HG03039 (cell line): ENCODE measurements around the gene LMO2.
A peak's percentile ranks its signal among the peaks of the same experiment; 100 is the strongest.

Experiments used
- ATAC-seq: cut with Tn5 transposase; IDR thresholded peaks from one replicate; pipeline ENCODE4 v1.9.1; 2021; ENCODE audit warnings: mild to moderate bottlenecking, moderate library complexity; ENCODE audit not compliant: unreplicated experiment

The LMO2 gene

DNA sequence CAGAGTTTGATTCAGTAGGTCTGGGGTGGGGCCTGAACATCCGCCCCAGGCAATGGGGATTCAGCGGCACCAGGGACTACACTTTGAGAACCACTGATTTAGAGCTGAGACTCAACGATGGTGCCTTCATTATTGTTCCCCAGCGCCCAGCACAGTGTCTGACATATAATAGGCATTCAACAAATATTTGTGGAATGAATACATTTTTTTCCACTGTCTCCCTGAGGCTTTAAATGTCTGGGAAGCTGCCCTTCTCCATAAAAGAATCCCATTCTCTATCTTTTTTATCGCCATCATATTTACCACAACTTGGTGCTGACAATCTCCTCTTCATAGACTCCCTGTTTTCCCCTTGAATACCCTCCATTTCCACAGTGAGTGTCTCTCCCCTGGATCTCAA, 23.6 kb upstream of the LMO2 start:
- no peak for ATAC-seq

DNA sequence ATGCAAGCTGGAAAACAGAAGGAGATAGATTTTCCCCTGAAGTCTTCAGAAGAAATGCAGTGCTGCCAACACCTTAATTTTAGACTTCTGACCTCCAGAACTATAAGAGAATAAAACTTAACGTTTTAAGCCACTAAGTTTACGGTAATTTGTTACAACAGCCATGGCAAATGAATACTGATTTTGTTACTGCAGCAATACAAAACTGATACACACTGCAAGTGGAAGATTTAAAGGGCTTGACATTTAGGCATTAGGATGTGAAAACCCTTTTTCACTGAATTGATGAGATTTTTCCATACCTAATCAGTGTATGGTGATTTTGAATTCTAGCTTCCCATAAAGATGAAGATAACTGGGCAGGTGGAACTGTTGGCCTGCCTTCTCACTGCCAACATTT, 22.1 kb upstream of the LMO2 start:
- ATAC-seq = no peak

DNA sequence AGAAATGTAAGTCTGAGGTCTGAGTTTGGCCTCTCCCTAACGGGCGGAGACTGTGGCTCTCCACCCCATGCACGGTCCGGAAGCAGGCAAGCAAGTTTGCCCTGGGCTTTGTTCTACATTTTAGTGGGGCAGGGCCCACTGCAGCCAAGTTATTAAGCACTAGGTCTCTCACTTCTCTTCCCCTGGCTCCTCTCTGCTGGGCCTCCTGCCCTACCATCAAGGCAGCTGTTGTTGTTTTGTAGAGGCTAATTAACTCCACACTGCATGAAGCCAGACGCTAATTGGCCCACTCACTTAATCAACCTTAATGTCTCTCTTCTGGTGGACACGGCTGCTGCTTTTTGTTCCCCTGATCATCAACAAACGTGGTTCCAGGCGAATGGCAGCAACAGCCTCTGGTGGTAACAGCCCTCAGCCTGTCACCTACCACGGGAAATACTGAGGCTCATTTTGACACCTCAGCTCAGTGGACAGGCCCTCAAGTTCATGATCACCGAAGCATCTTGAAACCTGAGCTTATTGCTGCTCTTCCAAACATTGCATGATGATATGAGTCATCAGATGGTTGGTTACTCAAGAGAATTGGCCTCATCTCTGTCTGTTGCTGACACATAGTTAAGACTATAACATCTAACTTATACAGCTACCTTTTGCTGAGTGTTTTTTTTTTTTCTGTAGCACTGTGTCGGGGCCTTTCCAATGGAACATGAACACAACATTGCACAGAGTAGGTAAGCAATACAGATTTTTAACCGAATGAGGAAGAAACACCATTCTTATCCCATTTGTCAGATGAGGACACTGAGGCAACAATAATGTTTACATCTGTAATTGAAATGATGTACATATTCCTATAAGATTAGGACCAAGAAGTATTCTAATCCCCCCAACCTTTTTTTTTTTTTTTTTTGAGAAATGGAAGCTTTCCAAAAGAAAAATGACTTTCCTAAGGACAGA, 20.8 kb upstream of the LMO2 start:
- peak; percentile 78 for ATAC-seq

DNA sequence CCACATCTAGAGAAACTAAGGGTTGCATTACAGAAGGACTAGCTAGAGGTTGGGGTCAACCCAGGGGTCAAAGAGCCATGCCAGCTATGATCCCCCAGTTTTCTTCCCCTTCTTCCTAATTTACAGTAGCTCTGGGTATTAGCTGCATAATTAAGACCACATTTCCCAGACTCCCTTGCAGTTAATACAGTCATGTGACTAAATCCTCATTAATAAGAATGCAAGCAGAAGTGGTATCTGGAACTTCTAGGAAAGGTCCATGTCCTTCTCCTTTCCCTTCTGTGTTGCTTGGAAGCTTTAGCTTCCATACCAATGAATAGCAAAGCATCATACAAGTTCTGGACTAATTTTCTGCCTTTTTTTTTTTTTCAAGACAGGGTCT, 19.1 kb upstream of the LMO2 start:
- ATAC-seq = no peak

DNA sequence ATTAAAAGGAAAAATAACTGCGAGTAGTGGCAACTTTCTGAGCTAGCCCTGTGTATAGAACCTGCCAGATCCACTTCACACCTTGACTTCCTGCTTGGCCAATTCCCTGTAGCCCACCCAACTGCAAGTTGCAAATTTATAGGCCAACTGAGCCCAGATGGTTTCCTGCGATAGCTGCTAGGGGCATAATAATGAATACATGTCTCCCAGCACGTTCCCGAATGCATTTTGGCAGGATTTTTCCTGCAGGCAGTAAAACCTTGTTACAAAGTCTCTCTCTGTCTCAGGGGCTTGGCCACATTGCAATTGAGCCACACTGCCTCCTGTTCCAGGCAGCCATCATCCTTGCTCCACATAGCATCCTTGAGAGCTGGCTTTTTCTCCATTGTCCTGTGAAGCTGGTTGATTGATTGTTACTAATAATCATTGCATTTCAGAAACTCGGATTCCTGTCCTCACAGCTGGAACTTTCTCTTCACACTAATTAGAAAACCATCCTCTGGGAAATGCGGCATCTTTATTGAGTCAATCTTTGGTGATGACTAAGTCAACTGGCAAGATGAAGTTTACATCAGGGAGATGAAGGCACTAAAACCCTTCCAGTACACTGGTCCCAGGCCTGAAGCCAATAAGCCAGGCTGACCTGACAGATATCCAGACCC, 18.6 kb upstream of the LMO2 start:
- no peak for ATAC-seq

DNA sequence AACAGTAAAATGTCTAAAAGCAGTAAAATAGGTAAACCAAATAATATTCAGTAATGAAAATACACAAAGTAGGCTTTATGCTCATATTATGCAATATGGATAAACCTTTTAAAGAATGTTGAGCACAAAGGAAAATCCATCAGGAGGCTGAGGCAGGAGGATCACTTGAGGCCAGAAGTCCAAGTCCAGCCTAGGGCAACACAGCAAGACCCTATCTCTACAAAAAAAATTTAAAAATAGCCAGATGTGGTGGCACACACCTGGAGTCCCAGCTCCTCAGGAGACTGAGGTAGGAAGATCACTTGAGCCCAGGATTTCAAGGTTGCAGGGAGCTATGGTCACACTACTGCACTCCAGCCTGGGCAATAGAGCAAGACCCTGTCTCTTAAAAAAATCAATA, 17.7 kb upstream of the LMO2 start:
- no peak for ATAC-seq

DNA sequence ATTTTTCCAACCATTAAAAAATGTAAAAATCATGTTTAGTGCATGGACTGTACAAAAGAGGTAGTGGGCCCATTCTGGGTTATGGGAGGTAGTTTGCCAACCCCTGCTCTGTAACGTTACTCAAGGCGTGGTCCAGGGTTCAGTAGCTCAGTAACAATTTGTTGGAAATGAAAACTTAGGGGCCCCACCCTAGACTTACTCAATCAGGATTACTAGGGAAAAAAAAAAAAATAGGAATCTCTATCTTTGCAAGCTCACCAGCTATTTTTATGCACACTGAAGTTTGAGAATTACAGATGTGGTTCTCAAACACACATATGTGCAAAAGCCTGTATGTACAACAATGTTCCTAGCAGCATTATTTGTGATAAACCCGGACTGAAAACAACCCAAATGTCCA, 17.3 kb upstream of the LMO2 start:
- ATAC-seq = no peak

DNA sequence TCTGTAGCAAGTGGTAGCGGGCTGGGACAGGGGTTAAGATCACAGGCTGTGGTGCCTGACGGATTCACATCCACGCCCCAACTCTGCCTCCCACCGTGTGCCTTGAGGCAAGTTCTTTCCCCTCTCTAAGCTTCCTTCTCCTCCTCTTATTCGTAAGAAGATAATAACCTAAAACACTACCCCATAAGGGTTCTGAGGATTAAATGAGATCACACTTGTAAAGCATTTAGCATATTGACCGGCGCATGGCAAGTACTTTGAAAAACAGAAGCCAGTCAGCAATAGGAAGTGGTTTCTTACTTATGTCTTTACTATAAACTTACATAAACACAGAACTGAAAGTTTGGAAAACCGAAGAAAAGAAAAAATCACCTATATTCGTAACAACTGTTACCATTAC, 15.5 kb upstream of the LMO2 start:
- no peak for ATAC-seq

DNA sequence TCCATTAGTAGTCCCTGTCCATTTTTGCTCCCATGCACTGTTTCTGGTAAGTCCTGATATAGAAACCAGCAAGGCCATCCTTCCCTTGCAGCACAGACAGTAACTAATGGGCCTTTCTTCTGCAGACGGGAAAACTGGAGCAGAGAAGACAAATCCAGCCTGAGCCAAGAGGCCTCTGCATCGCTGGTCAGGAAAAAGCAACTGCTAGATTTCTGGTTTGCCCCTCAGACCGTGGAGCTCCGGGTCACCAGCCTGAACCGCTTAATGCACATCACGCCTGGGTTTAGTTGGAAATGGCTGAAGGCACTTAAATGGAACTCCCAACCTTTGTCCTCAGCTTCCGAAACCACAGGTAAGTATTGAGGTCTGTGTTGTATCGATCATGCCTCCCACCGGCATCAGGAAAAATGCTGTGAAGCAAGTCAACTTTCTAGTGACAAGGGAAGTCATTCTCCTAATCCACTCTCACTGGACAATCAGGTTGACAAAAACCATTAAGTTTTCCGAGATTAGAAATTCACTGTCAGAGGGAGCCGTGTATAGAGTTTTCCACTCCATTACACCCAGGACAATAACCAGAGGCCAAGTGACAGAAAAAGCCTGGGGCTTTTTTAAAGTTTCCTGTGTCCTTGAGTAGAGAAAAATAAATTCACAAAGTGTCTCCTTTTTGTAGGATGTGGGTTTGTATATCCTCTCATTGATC, 14.8 kb upstream of the LMO2 start:
- no peak for ATAC-seq

DNA sequence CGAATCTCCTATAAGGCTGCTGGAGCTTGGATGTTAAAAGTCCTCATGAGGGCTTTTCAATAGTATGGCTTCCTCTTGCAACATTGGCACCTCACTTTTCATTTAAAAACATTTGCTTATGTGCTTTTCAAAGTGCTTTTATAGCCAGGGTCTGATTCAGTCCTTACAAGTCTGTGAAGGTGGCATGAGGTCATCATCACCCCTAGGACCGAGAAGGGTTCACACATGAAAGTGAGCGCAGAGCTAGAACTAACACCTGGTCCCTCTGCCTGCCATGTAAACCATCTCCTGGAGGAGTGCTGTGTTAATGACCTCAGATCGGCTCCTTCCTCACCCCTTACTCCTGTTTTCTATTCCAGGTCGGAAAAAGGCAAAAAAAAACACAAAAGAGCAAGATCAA, 12.2 kb upstream of the LMO2 start:
- no peak for ATAC-seq

DNA sequence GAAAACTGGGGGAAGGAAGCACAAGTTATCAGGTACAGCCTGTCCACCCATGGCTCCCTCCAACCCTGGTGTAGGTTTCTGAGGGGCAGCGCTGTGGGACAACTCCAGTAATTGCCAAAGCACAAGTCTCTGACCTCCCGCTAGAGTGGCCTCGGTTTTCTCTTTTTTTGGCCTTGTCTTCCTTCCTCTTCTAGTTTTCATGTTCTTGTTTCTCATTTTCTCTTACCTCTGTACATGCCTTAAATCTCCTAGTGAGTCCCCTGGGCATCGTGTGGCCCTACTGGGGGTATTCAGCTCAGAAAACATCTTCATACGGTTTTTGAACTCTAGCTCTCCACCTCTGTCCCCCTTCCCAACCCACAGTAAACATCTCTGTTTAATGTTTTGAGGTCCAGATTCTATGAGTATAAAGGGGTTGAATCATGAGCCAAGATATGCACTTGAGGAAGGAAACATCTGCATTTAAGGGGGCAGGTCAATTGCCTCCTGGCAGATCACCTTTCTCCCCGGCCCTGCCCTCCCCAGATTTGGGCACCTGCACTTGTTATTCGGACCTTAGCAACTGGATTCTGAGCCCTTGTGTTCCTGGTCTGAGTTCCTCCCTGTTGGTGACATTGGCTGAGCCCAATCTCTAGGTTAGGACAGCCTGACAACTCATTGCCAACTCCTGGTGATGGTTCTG, 8.4 kb upstream of the LMO2 start:
- ATAC-seq = no peak

DNA sequence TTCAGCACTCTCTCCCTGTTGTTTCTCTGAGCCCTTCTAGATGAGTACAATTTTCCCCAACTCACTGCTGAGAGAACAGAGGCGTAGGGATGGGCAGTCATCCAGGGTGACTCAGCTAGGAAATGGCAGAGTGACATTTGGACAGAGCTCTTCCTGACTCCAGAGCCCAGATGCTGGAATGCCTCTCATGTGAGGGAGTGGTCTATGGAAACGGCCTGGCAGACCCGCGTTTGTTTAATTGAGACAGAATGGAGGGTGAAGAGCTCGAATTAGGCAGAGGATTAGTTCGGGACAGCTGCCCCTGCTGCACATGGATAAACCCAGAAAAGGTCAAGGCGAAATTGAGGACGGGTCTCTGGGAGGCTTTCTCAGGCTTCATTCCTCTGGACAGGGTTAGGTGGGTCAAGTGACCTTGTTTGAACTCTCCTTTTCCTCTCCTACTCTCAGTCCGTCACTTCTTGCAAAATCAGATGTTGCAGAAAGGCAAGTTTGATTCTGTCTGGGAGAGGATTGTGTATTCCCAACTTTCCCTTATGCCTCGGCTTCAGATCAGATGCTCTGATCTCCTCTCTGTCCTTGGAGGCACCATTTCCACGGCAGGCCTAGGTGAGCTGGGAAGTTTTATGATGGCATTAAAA, 7.6 kb upstream of the LMO2 start:
- no peak for ATAC-seq

DNA sequence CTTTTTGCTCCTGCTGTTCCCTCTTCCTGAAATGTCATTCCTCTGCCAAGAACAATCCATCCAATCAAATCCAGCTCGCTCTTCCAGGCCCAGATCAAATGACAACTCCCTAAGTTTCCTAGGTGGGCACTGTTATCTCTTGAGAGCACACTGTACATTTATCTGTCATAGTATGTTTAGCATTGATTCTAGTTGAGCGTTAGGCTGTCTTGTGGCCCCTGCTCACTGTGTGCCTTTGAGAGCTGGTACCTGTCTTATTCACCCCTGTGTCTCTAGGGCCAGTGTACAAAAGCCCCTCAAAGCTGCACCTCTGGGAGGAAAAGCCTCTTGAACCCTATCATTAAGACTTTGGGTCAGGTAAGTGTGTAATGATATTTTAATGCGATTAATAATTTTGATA, 7.1 kb upstream of the LMO2 start:
- no peak for ATAC-seq

DNA sequence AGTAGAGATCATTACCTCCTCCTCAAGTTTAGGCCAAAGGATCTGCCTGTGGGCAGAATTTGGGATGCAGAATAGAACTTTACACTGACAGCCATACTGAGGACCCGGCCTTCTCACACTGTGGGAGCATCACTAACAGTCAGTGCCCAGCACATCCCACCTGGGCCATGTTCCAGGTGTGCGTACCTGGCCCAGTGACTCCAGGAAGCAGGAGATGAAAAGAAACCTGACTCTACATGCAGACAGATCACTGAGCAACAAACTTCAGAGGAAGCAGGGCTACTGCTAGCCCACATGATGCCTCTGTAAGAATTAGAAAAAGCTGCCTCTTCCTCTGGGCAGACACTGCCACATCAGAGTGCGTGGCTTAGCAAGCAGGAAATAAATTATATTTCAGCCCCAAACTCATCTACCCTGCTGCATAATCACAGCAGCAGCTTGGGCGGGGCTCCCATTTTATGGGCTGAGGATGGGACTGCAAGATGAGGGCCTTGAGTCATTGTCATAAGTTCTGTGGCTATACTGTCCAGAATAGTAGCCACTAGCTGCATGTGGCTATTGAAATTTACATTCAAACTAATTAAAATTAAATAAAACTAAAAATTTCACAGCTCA, 6.0 kb upstream of the LMO2 start:
- ATAC-seq = no peak

DNA sequence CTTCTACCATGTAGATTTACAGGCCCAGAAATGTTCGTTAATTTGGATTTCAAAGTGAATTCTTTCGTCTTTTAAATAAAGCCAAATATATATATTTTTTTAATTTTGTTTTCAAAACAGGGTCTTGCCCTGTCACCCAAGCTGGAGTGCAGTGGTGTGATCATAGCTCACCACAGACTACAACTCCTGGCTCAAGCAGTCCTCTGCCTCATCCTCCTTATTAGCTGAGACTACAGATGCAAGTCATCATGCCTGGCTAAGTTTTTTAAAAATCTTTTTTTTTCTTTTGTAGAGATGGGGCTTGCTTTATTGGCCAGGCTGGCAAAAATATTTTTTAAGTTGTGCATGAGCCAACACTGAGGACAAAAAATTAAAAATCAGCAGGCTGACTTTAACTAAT, 5.0 kb upstream of the LMO2 start:
- no peak for ATAC-seq

DNA sequence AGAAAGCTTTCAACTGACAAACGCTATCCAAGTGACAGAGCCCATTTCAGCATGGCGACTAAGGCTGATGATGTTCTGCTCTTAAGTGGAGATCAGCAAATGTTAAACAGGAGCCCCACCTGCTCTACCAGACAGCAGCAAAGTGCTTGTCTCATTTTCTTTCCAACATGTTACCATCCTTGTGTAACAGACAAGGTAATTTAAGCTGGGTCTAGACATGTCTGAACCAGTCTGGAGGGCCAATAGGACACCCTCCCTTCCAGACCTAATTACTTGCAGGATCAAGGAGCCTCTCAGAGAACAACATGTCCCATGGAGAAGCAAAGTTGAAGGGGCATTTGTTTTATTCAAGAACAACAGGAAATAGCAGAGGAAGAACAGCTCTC, 3.9 kb upstream of the LMO2 start:
- no peak for ATAC-seq

DNA sequence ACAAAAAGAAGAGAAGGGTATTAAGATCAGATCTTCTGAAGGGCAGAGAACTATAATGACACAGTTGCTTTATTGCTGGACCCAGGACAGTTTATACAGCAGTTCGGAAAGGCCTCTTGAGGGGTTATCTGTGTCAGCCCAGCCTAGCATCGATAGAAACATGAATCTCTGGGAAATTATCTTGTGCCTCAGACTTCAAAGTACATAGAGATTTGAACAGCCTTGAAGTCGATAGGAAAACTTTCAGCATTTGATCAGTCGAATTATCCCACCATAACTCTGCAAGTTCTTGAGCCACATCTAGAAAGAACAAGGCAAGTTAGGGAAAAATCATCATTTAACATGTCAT, 2.5 kb upstream of the LMO2 start:
- ATAC-seq = no peak

DNA sequence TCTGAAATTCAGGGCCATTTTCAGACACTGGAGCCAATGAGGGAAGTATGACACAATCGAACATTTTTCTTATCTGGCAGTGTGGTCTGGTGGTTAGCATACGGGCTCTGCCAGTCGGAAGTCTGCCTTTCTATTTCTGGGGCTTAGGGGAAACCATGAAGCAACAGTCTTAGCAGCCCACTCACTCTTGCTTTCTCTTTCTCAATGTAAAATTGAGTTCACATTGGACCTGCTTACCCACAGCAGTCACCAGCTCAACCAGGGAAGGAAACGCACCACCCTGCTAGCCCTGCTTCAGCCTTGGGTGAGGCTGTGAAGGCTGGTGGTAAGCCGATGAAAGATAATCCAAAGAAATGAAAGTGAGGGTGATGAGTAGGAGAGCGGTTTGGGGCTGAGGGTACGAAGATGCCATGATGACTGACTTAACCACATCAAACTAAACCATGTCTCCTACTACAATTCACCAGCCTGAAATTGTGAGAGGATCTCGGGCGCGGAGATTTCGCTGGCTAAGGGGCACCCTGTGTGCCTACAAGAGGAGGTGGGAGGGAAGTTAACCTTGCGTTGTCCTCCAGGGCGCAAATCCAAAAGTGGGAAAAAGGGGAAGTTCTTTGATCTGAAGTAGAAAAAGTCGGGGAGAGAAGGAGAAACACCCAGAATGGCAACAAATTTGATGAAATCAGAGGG, 2.0 kb upstream of the LMO2 start:
- ATAC-seq = peak; percentile 58

DNA sequence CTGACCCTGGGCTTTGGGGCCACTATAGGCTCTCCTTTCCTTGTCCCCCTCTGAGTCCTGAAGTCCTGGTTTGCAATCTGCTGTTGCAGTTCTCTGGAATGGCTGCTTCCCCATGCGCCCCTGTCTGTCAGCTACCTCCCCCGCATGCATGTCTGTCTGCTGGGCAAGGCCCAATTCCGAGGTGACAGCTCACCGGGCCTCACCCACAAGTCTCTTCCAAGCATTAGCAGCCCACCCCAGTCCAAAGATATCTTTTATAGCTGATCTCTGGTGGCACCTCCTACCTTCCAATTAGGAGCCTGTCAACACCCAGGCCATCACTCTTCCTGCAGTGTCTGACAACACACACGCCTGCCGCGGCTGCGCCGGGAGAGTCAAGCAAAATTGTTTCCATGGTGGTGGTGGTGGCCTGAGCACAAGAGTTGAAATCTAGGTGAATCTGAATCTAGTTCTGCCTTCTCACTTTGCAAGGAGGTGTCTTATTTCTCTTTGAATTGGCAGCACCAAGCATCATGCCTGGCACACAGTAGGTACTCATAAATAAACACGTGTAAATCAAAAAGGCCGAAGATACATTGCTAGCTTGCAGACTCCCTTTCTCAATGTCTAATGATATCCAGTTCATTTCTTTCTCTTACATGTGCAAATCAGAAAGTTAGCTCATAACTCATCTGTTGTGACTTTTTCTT, 1.2 kb upstream of the LMO2 start:
- ATAC-seq = no peak
